Right cardiac atrium (tissue), 5 donors: ENCODE results near the gene EYA4. TPM values are rescaled to one million over a fixed set of nuclear protein-coding genes. Genes with fewer than 3 reads are reported as not detected.
A peak's percentile ranks its signal among the peaks of the same experiment; 100 is the strongest.

Source experiments
- ATAC-seq, 2 donors: fragments of 200-7000 bp; cut with Tn5 transposase; one replicate each; pipeline versions ENCODE4 v1.8.0 to v1.9.1; 2020; ENCODE audit warnings: moderate library complexity in 2 of 2, mild to moderate bottlenecking in 1 of 2
- DNase-seq, 3 donors: peaks; one replicate each; pipeline ENCODE4 v3.0.0-alpha.2; 2020
- H3K27ac ChIP-seq: one replicate; pipeline ENCODE4 v1.5.1; 2013; ENCODE audit warnings: mild to moderate bottlenecking, low read length, control low read depth, moderate library complexity
- H3K27me3 ChIP-seq: one replicate; pipeline ENCODE4 v1.6.1; 2013; ENCODE audit not compliant: control insufficient read depth, insufficient read depth
- H3K4me1 ChIP-seq: one replicate; pipeline ENCODE4 v1.6.1; 2013; ENCODE audit warnings: low read length; ENCODE audit not compliant: control insufficient read depth, insufficient read depth
- H3K4me3 ChIP-seq: one replicate; pipeline ENCODE4 v1.5.1; 2013; ENCODE audit warnings: low read length, control low read depth
- H3K9me3 ChIP-seq: one replicate; pipeline ENCODE4 v1.6.1; 2013; ENCODE audit warnings: low read length; ENCODE audit not compliant: control insufficient read depth
- WGBS: extraction: QIAGEN DNeasy Blood & Tissue Kit; methylation state at CpG from one replicate; pipeline ENCODE4 v1.1.7; 2013; 5-methylcytosine and 5-hydroxymethylcytosine counted together
- intact Hi-C, 4 donors: fragments of 100-400 bp; cut with DNase I; formaldehyde crosslinking; loops; one replicate each; pipeline versions ENCODE4 v1.11.0 to v1.14.0; 2022 to 2023
- polyA plus RNA-seq: library from polyadenylated mRNA; stranded (reverse); fragments of 200-250 nt; gene quantifications from one replicate; pipeline ENCODE4 v1.2.3, GENCODE V29; 2013
- total RNA-seq, 4 donors: library from RNA; stranded (reverse); fragmentation: NEBNext Ultra II Directional; extraction: Animal tissue kit (Norgen Biotek cat#: 25700); gene quantifications; one replicate each; pipeline ENCODE4 v1.2.1, GENCODE V29; 2021
- donor health status: healthy with polysubstance abuse.
- donor health status: DM: no; HTN: yes; CAD: no.
- donor health status: DM: no; HTN: no; CAD: no.
- donor health status: DM: no; HTN: yes; CAD: no; lungs with severe emphysema.
- donor health status: DM: yes; HTN: yes; CAD: no.

EYA4 gene
- total and polyA plus RNA-seq, 5 donors: 4.3 to 38.2 (median 17.7) TPM

GRCh38 chr6:133423242-133423641, 182.1 kb downstream of the EYA4 start:
- 62% methylated on average over 2 of the region's 2 CpGs for WGBS
- H3K27me3 ChIP-seq: no peaks in the 10 kb centered on the region
- H3K27ac ChIP-seq: no peak overlapping the region
- ATAC-seq (no peak), DNase-seq (no peak)
- H3K9me3 ChIP-seq: no peaks in the 10 kb centered on the region
- H3K4me1 ChIP-seq: no peaks in the 10 kb centered on the region
- H3K4me3 ChIP-seq: no peak overlapping the region
- intact Hi-C loops: no loop called here

- no peaks in the 10 kb centered on the region for H3K4me1 ChIP-seq
- no peak for DNase-seq
- H3K27me3 ChIP-seq: no peaks in the 10 kb centered on the region
- no peaks in the 10 kb centered on the region for H3K9me3 ChIP-seq
- intact Hi-C loops: no loop called here
- ATAC-seq: peak; percentile 20 to 26
- 92% methylated on average over 5 of the region's 5 CpGs for WGBS
- H3K4me3 ChIP-seq: no peak overlapping the region
- no peak overlapping the region for H3K27ac ChIP-seq
Measured at GRCh38 chr6:133424359-133424758, 183.2 kb downstream of the EYA4 start.

- DNase-seq (no peak), ATAC-seq (no peak)
- Histone ChIP-seq H3K9me3 (no peaks in the 10 kb centered on the region), H3K27me3 (no peaks in the 10 kb centered on the region), H3K27ac (no peak overlapping the region), H3K4me3 (no peak overlapping the region), H3K4me1 (no peaks in the 10 kb centered on the region)
- 86% methylated on average over 3 of the region's 3 CpGs for WGBS
- intact Hi-C loops: no loop called here
Measured at GRCh38 chr6:133426038-133426437, 184.9 kb downstream of the EYA4 start.

- ATAC-seq (no peak), DNase-seq (no peak)
- Histone ChIP-seq H3K27ac (no peak overlapping the region), H3K9me3 (no peaks in the 10 kb centered on the region), H3K4me3 (no peak overlapping the region), H3K4me1 (peaks cover 4% of the 10 kb centered on the region), H3K27me3 (no peaks in the 10 kb centered on the region)
- intact Hi-C loops: no loop called here
- WGBS: 75% methylated on average over 3 of the region's 3 CpGs
Measured at GRCh38 chr6:133428295-133428694, 187.1 kb downstream of the EYA4 start.

- Histone ChIP-seq H3K4me1 (peaks cover 8% of the 10 kb centered on the region), H3K27me3 (no peaks in the 10 kb centered on the region), H3K27ac (no peak overlapping the region), H3K4me3 (no peak overlapping the region), H3K9me3 (no peaks in the 10 kb centered on the region)
- no peak for DNase-seq
- intact Hi-C loops: no loop called here
- ATAC-seq: no peak
Measured at GRCh38 chr6:133430530-133430929, 189.4 kb downstream of the EYA4 start.

GRCh38 chr6:133431031-133431430, 189.9 kb downstream of the EYA4 start:
- H3K27me3 ChIP-seq: no peaks in the 10 kb centered on the region
- no peak for ATAC-seq
- H3K4me1 ChIP-seq: peaks cover 8% of the 10 kb centered on the region
- no peak overlapping the region for H3K4me3 ChIP-seq
- H3K9me3 ChIP-seq: no peaks in the 10 kb centered on the region
- intact Hi-C loops: no loop called here
- no peak overlapping the region for H3K27ac ChIP-seq
- DNase-seq: no peak

- H3K27ac ChIP-seq: no peak overlapping the region
- intact Hi-C loops: no loop called here
Measured at GRCh38 chr6:133432021-133432989, 191.1 kb downstream of the EYA4 start.

GRCh38 chr6:133435065-133435728, 194.0 kb downstream of the EYA4 start:
- no peaks in the 10 kb centered on the region for H3K27me3 ChIP-seq
- H3K4me1 ChIP-seq: peaks cover 8% of the 10 kb centered on the region
- DNase-seq: peak in 1 of 3 donors; percentile 34
- H3K27ac ChIP-seq: peak overlapping the region; percentile 25
- ATAC-seq: peak; percentile 55 to 59
- no peaks in the 10 kb centered on the region for H3K9me3 ChIP-seq
- intact Hi-C loops: no loop called here
- no peak overlapping the region for H3K4me3 ChIP-seq
- 52% methylated on average over 7 of the region's 7 CpGs for WGBS

More at GRCh38 chr6:133432021-133432989, 191.1 kb downstream of the EYA4 start:
- WGBS: 46% methylated on average over 9 of the region's 9 CpGs
- no peak for DNase-seq
- H3K4me1 ChIP-seq: peaks cover 8% of the 10 kb centered on the region
- peak; percentile 29 to 51 for ATAC-seq
- no peak overlapping the region for H3K4me3 ChIP-seq
- no peaks in the 10 kb centered on the region for H3K27me3 ChIP-seq
- H3K9me3 ChIP-seq: no peaks in the 10 kb centered on the region

- Histone ChIP-seq H3K27me3 (no peaks in the 10 kb centered on the region), H3K9me3 (no peaks in the 10 kb centered on the region), H3K4me1 (peaks cover 8% of the 10 kb centered on the region), H3K4me3 (no peak overlapping the region), H3K27ac (no peak overlapping the region)
- DNase-seq: no peak
- WGBS: 51% methylated on average over 1 of the region's 1 CpG
- ATAC-seq: no peak
- intact Hi-C loops: no loop called here
Measured at GRCh38 chr6:133436652-133437051, 195.5 kb downstream of the EYA4 start.

GRCh38 chr6:133441491-133441890, 200.3 kb downstream of the EYA4 start:
- no peak for DNase-seq
- H3K4me1 ChIP-seq: no peaks in the 10 kb centered on the region
- no peak overlapping the region for H3K4me3 ChIP-seq
- H3K9me3 ChIP-seq: no peaks in the 10 kb centered on the region
- 92% methylated on average over 2 of the region's 2 CpGs for WGBS
- H3K27ac ChIP-seq: no peak overlapping the region
- intact Hi-C loops: no loop called here
- H3K27me3 ChIP-seq: no peaks in the 10 kb centered on the region
- ATAC-seq: no peak

- ATAC-seq: no peak
Measured at GRCh38 chr6:133446789-133447188, 205.6 kb downstream of the EYA4 start.

More at GRCh38 chr6:133446789-133447188, 205.6 kb downstream of the EYA4 start:
- no peak overlapping the region for H3K4me3 ChIP-seq
- intact Hi-C loops: no loop called here
- DNase-seq: no peak
- H3K9me3 ChIP-seq: no peaks in the 10 kb centered on the region
- H3K4me1 ChIP-seq: no peaks in the 10 kb centered on the region
- H3K27me3 ChIP-seq: no peaks in the 10 kb centered on the region
- no peak overlapping the region for H3K27ac ChIP-seq
